Kidney epithelial cell (primary cell): ENCODE measurements around the gene ERC2. TPM values are rescaled to one million over a fixed set of nuclear protein-coding genes. Genes with fewer than 3 reads are reported as not detected.

Source experiments
- DNase-seq: peaks from one replicate; pipeline ENCODE4 v3.0.0-alpha.2; 2010; ENCODE audit warnings: low read depth
- H3K27me3 ChIP-seq: 2 replicates; pipeline ENCODE4 v1.6.0; 2011; ENCODE audit warnings: low read length; ENCODE audit not compliant: control insufficient read depth, insufficient read depth
- H3K36me3 ChIP-seq: 2 replicates; pipeline ENCODE4 v1.5.1; 2011; ENCODE audit warnings: low read length; ENCODE audit not compliant: control insufficient read depth, insufficient read depth
- H3K4me3 ChIP-seq: 2 replicates; pipeline ENCODE4 v1.5.1; 2011; ENCODE audit warnings: low read depth, mild to moderate bottlenecking, control low read depth, low read length
- CTCF ChIP-seq: IDR thresholded peaks from 2 replicates; pipeline ENCODE4 v1.5.1; 2011; ENCODE audit warnings: mild to moderate bottlenecking, moderate library complexity, low read length, control low read depth, inconsistent platforms; ENCODE audit not compliant: insufficient read depth, poor library complexity, severe bottlenecking
- total RNA-seq: library from RNA; depleted of rRNA; stranded (reverse); fragments of >200 nt; gene quantifications from 2 replicates; pipeline ENCODE4 v1.2.3, GENCODE V29; 2015

ERC2 gene
- total RNA-seq, 1 donor from 2014 or later = 17.0 TPM

GRCh38 chr3:55876560-55876959 is 591.7 kb downstream of the ERC2 start:
- TF ChIP-seq CTCF = no peak
- Histone ChIP-seq H3K4me3 (no peak overlapping the region), H3K36me3 (no peaks in the 10 kb centered on the region), H3K27me3 (no peaks in the 10 kb centered on the region)
- no peak for DNase-seq

DNA sequence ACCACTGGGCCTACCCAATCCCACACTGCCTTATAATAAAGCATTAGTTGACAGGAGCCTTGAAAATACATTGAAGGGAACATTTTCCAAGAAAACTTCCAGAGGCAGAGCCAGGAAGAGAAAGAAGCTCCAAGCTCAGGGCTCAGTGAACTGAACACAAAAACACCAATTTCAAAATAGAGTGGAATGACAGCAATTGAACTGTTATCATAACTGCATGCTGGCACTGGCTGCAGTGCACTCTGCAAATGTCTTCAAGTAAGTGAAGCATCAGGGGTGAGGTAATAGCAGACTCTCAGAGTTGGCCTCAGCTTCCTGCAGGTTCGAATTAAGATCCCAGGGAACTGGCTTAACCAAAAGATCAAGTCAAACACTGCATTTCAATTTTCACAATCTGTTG is 593.2 kb downstream of the ERC2 start:
- no peak for TF ChIP-seq CTCF
- no peaks in the 10 kb centered on the region for H3K27me3 ChIP-seq
- DNase-seq = no peak
- H3K4me3 ChIP-seq = no peak overlapping the region
- H3K36me3 ChIP-seq = no peaks in the 10 kb centered on the region

- no peak overlapping the region for H3K4me3 ChIP-seq
- H3K27me3 ChIP-seq = no peaks in the 10 kb centered on the region
- no peak for TF ChIP-seq CTCF
- no peak for DNase-seq
- H3K36me3 ChIP-seq = no peaks in the 10 kb centered on the region
Observed at GRCh38 chr3:55873523-55874254, 594.6 kb downstream of the ERC2 start.

DNA sequence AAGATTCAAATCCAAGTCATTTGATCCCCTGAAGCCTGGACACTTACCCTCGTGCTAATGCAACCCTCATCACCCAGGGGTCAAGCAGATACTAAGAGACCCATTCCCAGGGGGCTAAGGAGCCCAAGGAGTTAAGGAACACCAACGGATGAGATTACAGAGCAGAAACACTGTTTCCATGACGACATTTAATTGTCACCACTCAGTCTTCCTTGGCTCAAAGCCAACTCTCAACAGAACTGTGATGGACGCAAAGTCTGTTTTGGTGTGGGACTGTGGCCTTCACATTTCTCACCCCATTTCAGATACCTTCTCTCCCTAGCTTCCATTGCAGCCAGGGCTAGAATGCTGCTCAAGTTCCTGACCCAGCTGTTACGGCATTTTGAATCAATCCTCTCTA is 597.7 kb downstream of the ERC2 start:
- Histone ChIP-seq H3K27me3 (no peaks in the 10 kb centered on the region), H3K4me3 (no peak overlapping the region), H3K36me3 (no peaks in the 10 kb centered on the region)
- no peak for TF ChIP-seq CTCF
- no peak for DNase-seq

GRCh38 chr3:55868347-55868746 is 599.9 kb downstream of the ERC2 start:
- H3K36me3 ChIP-seq = no peaks in the 10 kb centered on the region
- no peak for DNase-seq
- H3K4me3 ChIP-seq = no peak overlapping the region
- TF ChIP-seq CTCF = no peak
- H3K27me3 ChIP-seq = no peaks in the 10 kb centered on the region

DNA sequence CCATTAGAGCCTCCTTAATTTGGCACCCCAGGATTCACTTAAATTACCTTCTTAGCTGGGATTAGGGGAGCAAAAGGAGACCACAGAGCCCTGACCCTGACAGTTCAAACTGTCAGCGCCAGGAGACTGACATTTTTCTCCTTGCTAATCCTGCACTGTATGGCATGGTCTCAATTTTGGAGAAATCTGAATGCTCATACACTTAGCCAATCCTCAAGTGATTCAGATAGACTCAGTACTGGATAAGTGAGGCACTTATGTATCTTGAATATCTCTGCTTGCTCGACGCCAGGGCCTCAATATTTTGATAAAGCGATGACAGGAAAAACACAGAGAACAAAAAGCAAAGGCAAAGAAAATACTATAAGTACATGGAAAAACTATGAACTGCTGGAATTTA is 605.2 kb downstream of the ERC2 start:
- no peak for DNase-seq
- Histone ChIP-seq H3K27me3 (no peaks in the 10 kb centered on the region), H3K4me3 (no peak overlapping the region), H3K36me3 (no peaks in the 10 kb centered on the region)
- no peak for TF ChIP-seq CTCF
